ENCODE data around the gene PYDC1.
"Not testable (repeated sequence)": the region's sequence is repeated elsewhere in the genome, so short reads cannot be mapped to it uniquely, and the experiment has no call there.

PYDC1 gene

GRCh38 chr16:31221357-31222160, 4.6 kb upstream of the PYDC1 start:
- DNase-seq = no peak

GRCh38 chr16:31219154-31219741, 2.3 kb upstream of the PYDC1 start:
- DNase-seq = no peak

- no peak for DNase-seq
These were observed 198 bp upstream of the PYDC1 start for GRCh38 chr16:31217136-31217530.

GRCh38 chr16:31215287-31216162, 1.4 kb downstream of the PYDC1 start:
- DNase-seq = no peak

GRCh38 chr16:31214708-31215286, 2.1 kb downstream of the PYDC1 start:
- no peak for DNase-seq

DNA sequence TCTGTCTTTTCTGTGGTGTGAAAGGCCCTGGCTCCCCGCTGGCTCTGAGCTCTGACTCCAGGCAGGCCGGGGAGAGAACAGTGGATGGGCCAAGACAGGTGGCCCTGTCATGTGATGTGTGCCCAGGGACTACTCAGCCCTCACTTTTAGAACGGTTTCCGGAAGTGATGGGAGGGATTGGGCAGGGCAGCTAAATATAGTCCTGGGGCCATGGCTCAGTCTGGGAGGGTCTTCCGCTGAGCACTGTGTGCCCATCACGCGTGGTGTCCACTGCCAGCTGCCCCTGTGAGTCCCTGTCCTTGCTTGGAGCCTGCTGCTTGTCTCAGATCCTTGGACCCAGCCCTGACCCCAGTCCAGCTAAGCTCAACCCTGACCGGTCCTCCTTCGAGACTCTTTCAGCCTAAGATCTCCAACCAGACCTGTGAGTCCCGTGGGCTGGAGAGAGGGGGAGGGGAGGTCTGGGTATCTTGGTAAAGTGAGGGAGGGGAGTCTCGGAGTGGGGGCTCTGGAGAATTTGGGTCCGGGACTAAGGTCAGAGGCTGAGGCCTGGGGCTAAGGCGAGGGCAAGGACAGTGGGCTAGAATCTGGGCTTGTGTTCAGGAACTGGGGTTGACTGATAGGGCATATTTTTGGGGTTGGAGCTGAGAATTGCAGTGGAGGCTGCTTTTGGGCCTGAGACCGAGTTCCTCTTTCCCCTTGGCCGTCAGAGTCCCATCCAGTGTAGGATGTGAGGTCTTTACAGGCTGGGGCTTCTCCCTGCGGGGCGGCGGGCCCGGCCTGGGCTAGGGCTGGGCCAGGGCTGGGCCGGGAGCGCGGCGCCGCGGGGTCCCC, 2.8 kb downstream of the PYDC1 start, which contains the start of gene TRIM72:
TRIM72 (plus strand) TSS at position 243 of the 831 bp plus-strand sequence. CDS start 620 bp downstream, outside the sequence.
- DNase-seq = no peak

DNA sequence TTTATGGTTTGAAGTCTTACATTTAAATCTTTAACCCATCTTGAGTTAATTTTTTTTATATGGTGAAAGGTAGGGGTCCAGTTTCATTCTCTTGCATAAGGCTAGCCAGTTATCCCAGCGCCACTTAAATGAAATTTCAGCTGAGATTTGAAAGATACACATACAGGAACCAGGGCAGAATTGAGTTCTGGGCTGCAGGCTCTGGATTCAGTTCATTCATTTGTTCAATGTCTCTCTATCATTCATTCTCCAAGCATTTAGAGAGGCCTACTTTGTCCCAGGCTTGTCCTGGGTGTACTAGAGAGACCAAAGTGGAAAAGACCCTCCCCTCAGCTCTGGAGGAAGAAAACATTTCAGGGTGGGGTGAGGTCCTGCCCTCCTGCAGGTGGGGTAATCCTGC, 3.6 kb downstream of the PYDC1 start:
- DNase-seq = no peak

GRCh38 chr16:31206776-31207175, 10.2 kb downstream of the PYDC1 start:
- no peak for DNase-seq

GRCh38 chr16:31204871-31205666, 11.9 kb downstream of the PYDC1 start:
- DNase-seq = no peak

DNA sequence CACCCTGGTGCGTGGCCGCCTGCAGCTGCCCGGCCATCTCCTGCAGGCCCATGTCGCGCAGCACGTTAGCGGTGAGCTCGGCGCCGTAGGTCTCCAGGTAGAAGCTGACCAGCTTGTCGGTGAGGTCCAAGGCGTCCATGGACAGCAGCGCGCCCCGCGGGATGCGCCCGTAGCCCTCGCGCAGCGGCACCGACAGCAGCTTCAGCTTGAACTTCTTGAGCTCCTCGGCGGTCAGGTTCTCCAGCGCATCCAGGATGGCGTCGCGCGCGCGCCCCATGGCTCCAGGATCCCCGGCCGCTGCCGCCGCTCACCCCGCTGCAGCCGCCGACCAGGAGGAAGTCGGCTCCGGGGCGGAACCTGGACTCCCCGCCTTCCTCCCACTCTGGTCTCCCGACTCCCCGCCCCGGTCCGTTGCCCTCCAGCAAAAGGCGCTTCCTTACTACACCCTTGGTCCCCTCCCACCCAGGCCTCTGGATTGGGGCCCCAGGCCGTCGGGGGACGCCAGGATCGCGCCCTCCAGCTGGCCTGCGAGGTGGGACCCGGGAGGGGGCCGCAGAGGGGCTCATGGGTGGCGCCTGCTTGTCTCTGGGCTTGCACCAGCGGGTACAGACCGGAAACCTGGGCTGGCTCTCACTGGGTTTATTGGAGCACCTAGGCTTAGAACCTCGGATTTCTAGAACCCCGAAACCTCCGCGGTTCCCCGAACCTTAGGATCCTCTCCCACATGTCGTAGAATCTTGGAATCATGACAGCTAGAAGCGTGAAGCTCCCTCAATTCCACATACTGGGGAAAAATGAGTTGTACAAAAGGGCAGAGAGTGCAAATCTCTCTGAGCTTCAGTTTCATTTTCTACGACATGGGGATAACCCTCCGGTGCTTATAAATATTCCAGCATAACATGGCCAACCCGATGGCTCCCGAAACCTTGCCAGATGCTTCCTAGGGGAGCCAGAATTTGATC, 14.2 kb downstream of the PYDC1 start, which contains the start of gene PYCARD:
PYCARD (minus strand) TSS at position 347 of the 962 bp plus-strand sequence; CDS start at position 277, 70 bp downstream.
- DNase-seq = peak in 2 of 5 donors; percentile 36 to 46

GRCh38 chr16:31201582-31202413, 15.1 kb downstream of the PYDC1 start:
- peak in 2 of 5 donors; percentile 23 to 59 for DNase-seq

- peak in 3 of 5 donors; percentile 34 to 74 (median 34) for DNase-seq
These were observed 15.9 kb downstream of the PYDC1 start for GRCh38 chr16:31200821-31201568.

DNA sequence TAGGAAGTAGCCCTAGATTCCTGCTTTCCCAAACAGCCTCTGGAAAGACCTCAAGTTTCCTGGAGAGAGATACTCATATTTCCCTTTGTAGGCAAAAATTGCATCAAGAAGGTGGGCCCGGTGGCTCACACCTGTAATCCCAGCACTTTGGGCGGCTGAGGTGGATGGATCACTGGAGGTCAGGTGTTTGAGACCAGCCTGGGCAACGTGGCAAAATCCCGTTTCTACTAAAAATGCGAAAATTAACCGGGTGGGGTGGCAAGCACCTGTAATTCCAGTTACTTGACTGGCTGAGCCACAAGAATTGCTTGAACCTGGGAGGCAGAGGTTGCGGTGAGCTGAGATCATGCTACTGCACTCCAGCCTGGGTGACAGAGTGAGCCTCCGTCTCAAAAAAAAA, 16.8 kb downstream of the PYDC1 start:
- DNase-seq = not testable (repeated sequence)

DNA sequence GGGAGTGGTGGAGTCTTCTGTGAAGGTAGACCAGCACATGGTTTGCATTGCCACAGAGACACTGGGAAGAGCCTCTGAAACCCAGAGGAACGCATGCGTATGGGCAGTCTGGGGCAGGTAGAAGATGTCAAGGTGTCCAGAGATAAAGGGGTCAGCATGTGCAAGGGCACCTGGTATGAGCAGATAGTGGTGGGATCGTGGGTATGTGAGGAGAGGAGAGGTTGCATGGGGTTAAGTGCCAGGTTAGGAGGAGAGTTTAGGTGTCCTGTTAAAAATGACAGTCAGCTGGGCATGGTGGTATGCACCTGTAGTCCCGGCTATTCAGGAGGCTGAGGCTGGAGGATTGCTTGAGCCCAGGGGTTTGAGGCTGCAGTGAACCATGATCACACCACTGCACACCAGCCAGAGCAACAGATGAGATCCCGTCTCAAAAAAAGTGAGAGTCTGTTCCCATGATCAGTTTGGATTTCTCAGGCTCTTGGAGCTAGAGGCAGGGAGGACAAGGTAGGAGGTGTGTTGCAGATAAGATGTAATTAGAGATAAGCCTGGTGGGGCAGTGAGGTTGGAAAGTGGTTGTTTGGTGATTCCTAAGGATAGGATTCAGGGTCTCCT, 17.4 kb downstream of the PYDC1 start:
- DNase-seq = no peak

DNA sequence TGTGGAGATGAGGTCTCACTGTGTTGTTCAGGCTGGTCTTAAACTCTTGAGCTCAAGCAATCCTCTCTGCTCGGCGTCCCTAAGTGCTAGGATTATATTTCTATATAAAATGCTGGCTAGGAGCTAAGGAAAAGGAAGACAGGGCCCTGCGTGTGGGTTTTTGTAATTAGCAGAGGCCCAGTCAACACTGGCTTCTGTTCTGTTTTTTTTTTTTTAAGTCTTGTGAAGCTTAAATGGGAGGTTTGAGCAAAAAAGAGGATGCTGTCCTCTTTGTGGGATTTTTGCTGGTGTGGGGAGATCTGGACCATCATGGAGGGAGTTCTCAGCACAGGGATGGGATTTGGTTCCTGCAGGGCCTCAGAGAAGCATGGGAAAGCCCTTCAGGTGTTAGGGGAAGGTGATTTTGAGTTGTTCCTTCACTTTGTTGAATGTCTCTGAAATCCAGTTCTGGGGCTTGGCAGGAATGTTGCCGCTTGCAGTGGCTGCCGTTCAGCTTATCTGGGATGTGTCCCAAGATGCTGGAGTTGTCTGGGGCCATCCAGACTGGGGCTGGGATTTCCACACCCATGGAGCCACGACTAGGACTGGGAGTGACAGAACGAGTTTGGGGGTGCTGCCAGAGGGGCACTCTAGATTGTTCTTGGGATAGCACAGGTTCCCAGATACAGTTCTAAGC, 18.6 kb downstream of the PYDC1 start:
- DNase-seq = no peak

GRCh38 chr16:31196324-31197088, 20.4 kb downstream of the PYDC1 start:
- DNase-seq = no peak

All from T-helper 1 cell (primary cell).